Peyer's patch (tissue), 4 donors: ENCODE data around the gene FAM174B. TPM values are rescaled to one million over a fixed set of nuclear protein-coding genes. Genes with fewer than 3 reads are reported as not detected.

ENCODE experiments used
- DNase-seq, 3 donors: peaks; one replicate each; pipeline ENCODE4 v3.0.0-alpha.2; 2017 to 2019
- H3K27ac ChIP-seq, 4 donors: fragments of 200-600 bp; sonication (generic); one replicate each; pipeline ENCODE4 v1.5.1; 2016 to 2019
- H3K27me3 ChIP-seq, 2 donors: fragments of 200-600 bp; sonication (generic); one replicate each; pipeline ENCODE4 v1.5.1; 2019
- H3K36me3 ChIP-seq, 3 donors: fragments of 200-600 bp; sonication (generic); one replicate each; pipeline ENCODE4 v1.5.1; 2016 to 2019
- H3K4me1 ChIP-seq, 4 donors: fragments of 200-600 bp; sonication (generic); one replicate each; pipeline ENCODE4 v1.5.1; 2016 to 2019
- H3K4me3 ChIP-seq, 4 donors: fragments of 200-600 bp; sonication (generic); 1 replicate in 3 of 4; 2 replicates in 1 of 4; pipeline ENCODE4 v1.5.1; 2016 to 2019; ENCODE audit warnings: mild to moderate bottlenecking in 1 of 4
- H3K9me3 ChIP-seq, 4 donors: fragments of 200-600 bp; sonication (generic); one replicate each; pipeline ENCODE4 v1.5.1; 2016 to 2019; ENCODE audit warnings: mild to moderate bottlenecking in 1 of 4
- CTCF ChIP-seq, 6 experiments: fragments of 450-650 bp in 4 of 6; fragments of 200-600 bp in 2 of 6; sonication (generic) in 1 of 6; IDR thresholded peaks; one replicate each; pipeline ENCODE4 v1.5.1; 2017 to 2019; ENCODE audit warnings: antibody characterized with exemption in 6 of 6, mild to moderate bottlenecking in 3 of 6, moderate library complexity in 1 of 6
- POLR2A ChIP-seq, 2 donors: fragments of 450-650 bp; IDR thresholded peaks; one replicate each; pipeline ENCODE4 v1.5.1; 2017; ENCODE audit warnings: antibody characterized with exemption in 2 of 2, mild to moderate bottlenecking in 2 of 2, moderate library complexity in 2 of 2
- total RNA-seq, 4 donors: library from RNA; depleted of rRNA; stranded (reverse); fragments of >200 nt; gene quantifications; one replicate each; pipeline ENCODE4 v1.1.0, GENCODE V29; 2016

The FAM174B gene
- total RNA-seq, 4 donors from 2014 or later, result 9.0 to 14.0 (median 11.4) TPM

DNA sequence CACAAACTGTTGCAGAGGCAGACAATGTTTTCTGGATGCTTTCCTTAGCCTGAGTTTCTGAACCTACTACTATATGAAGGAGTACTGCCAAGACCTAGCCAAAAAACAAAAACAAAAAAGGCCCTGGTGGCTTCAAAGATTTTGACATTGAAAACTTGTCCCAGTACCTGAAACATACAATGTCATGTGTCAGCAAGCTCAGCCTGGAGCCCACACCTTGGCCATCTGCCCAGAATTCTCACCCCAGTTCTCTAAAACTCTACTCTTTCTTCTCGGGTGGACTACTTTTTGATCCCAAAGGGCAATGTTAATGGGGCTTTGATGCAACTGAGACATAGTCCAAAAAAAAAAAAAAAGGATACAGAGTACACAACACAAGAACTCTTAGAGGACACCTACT is 81.4 kb downstream of the FAM174B start:
- H3K27ac ChIP-seq, result no peak overlapping the region
- no peaks in the 10 kb centered on the region for H3K36me3 ChIP-seq
- H3K4me3 ChIP-seq, result no peak overlapping the region
- no peaks in the 10 kb centered on the region for H3K27me3 ChIP-seq
- TF ChIP-seq POLR2A (IDR thresholded peaks at IDR 0.05) (no peak), CTCF (IDR thresholded peaks at IDR 0.05) (no peak)
- H3K9me3 ChIP-seq, result no peaks in the 10 kb centered on the region
- DNase-seq, result no peak
- H3K4me1 ChIP-seq, result no peaks in the 10 kb centered on the region

DNA sequence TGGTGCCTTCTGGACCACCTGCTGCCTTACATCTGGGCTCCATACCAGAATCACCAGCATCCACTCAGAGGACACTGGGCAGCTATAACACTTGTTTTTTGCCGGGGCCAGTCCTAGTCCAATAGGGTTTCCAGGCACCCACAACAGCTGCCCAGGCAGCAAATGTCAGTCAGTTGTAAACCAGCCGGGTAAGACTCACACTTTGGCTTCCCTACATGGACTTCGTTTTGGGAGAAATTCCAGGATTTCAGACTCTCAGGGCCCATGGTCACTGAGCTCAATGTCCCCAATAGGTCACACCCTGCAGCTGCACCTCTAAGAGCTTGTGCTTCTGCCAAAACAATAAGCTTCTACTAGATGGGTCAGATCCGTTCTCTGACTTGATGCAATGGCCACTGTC is 83.8 kb downstream of the FAM174B start:
- Histone ChIP-seq H3K27ac (no peak overlapping the region), H3K27me3 (no peaks in the 10 kb centered on the region), H3K36me3 (no peaks in the 10 kb centered on the region), H3K9me3 (no peaks in the 10 kb centered on the region), H3K4me1 (no peaks in the 10 kb centered on the region), H3K4me3 (no peak overlapping the region)
- DNase-seq, result no peak
- TF ChIP-seq CTCF (IDR thresholded peaks at IDR 0.05) (no peak), POLR2A (IDR thresholded peaks at IDR 0.05) (no peak)

DNA sequence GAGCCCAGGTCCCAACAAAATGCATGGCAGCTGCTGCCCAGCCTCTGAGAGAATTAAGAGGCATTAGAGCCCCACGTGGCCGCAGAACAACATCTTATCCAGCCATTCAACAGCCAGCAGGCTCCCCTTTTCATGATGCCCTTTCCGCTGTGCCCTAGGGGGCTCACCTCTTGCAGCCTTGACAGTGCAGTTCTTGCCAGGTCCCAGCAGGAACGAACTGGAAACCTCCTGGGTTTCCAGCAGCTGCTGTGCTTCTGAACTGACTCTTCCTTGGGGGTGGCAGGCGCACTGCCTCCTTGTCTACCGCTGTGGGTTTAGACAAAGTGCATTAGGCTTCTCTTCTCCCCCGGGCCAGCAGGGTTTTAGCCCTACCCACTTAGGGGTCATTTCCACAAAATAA is 85.2 kb downstream of the FAM174B start:
- H3K36me3 ChIP-seq, result no peaks in the 10 kb centered on the region
- TF ChIP-seq POLR2A (IDR thresholded peaks at IDR 0.05), result no peak
- no peak for TF ChIP-seq CTCF (IDR thresholded peaks at IDR 0.05)
- H3K27me3 ChIP-seq, result no peaks in the 10 kb centered on the region
- no peak overlapping the region for H3K27ac ChIP-seq
- H3K4me3 ChIP-seq, result no peak overlapping the region
- H3K4me1 ChIP-seq, result no peaks in the 10 kb centered on the region
- no peak for DNase-seq
- no peaks in the 10 kb centered on the region for H3K9me3 ChIP-seq

- TF ChIP-seq CTCF (IDR thresholded peaks at IDR 0.05), result no peak
- no peak for TF ChIP-seq POLR2A (IDR thresholded peaks at IDR 0.05)
- Histone ChIP-seq H3K27ac (no peak overlapping the region), H3K9me3 (no peaks in the 10 kb centered on the region), H3K4me3 (no peak overlapping the region), H3K36me3 (no peaks in the 10 kb centered on the region), H3K4me1 (no peaks in the 10 kb centered on the region), H3K27me3 (no peaks in the 10 kb centered on the region)
- DNase-seq, result no peak
Measured at GRCh38 chr15:92569778-92570177, 85.8 kb downstream of the FAM174B start.

Other genes starting within 250 kb of the FAM174B start
- 100 to 1,000 TPM; 109 to 370 (median 161) TPM for gene CHD2, start 244.5 kb upstream of the FAM174B start, total RNA-seq